Measurements from ENCODE around the gene CEACAM16.
"Not testable (repeated sequence)": the region's sequence is repeated elsewhere in the genome, so short reads cannot be mapped to it uniquely, and the experiment has no call there.

Gene CEACAM16

DNA sequence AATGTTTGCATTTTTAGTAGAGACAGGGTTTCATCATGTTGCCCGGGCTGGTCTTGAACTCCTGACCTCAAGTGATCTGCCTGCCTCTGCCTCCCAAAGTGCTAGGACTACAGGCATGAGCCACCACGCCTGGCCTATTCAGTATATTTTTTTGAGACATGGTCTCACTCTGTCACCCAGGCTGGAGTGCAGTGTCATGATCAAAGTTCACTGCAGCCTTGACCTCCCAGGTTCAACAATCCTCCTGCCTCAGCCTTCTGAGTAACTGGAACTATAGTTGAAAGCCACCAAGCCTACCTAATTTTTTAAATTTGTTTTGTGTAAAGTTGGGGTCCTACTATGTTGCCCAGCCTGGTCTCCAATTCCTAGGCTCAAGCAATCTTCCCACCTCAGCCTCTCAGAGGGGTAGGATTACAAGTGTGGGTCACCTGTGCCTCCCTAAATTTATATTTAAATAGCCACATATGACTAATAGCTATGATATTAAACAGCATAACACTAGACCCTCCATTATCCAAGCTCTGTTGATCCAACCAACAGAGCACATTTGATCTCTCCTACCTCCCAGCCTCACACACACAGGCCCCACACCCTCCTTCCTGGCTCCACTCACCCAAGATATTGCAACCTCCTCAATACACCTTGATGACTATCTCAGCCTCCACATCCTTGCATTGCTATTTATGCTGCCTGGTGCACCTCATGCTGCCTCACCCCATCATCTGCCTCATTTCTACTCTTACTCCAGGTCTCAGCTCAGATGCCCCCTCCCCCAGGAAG is 29.8 kb upstream of the CEACAM16 start:
- H3K27ac ChIP-seq = no peak overlapping the region
- no peak for TF ChIP-seq ZFX (IDR thresholded peaks at IDR 0.05)
- TF ChIP-seq CTCF (conservative IDR thresholded peaks at IDR 0.05) = no peak

GRCh38 chr19:44670027-44670426 is 28.9 kb upstream of the CEACAM16 start:
- not testable (repeated sequence) for H3K27ac ChIP-seq

DNA sequence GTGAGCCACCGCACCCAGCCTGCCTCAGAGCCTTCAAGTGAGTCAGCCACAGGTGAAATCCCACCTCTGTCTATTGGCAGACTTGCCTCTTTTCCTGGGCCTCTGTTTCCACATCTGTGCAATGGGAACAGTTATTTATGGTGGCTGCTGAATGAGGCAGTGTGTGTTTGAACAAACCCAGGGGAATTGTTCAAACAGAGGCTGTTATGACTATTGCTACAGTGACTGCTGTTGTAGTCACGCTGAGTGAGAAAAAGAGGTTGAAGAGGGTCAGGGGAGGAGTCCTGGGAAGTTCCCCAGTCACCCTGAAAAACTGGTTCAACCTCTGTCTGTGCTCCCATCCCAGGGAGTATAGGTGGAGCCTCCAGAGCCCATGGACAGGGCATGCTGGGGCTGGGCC is 27.6 kb upstream of the CEACAM16 start, which contains the start of gene CEACAM19:
Gene CEACAM19, plus strand, starts transcription at position 83 of the 400 bp plus-strand sequence. CDS start 450 bp downstream, outside the sequence.
- TF ChIP-seq CTCF (conservative IDR thresholded peaks at IDR 0.05) = no peak
- TF ChIP-seq ZFX (IDR thresholded peaks at IDR 0.05) = no peak
- no peak within 1 kb of the TSS; the same call in 1 of the 2 replicates for H3K27ac ChIP-seq

- no peak overlapping the region for H3K27ac ChIP-seq
- no peak for TF ChIP-seq CTCF (conservative IDR thresholded peaks at IDR 0.05)
- TF ChIP-seq ZFX (IDR thresholded peaks at IDR 0.05) = no peak
These were observed 26.7 kb upstream of the CEACAM16 start for GRCh38 chr19:44672226-44672625.

GRCh38 chr19:44673510-44673909 is 25.4 kb upstream of the CEACAM16 start:
- H3K27ac ChIP-seq = no peak overlapping the region
- no peak for TF ChIP-seq ZFX (IDR thresholded peaks at IDR 0.05)
- no peak for TF ChIP-seq CTCF (conservative IDR thresholded peaks at IDR 0.05)

DNA sequence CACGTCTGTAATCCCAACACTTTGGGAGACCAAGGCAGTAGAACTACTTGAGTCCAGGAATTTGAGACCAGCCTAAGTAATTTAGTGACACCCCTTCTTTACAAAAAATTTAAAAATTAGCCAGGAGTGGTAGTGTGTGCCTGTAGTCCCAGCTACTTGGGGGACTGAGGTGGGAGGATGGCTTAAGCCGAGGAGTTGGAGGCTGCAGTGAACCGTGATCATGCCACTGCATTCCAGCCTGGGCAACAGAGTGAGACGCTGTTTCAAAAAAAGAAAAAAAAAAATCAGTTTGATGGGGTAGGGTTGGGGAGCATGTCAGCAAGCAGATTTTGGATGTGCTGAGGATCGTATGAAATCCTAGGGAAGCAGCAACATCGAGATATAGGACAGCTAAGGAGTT is 23.4 kb upstream of the CEACAM16 start:
- TF ChIP-seq ZFX (IDR thresholded peaks at IDR 0.05) (no peak), CTCF (conservative IDR thresholded peaks at IDR 0.05) (no peak)
- no peak overlapping the region for H3K27ac ChIP-seq

DNA sequence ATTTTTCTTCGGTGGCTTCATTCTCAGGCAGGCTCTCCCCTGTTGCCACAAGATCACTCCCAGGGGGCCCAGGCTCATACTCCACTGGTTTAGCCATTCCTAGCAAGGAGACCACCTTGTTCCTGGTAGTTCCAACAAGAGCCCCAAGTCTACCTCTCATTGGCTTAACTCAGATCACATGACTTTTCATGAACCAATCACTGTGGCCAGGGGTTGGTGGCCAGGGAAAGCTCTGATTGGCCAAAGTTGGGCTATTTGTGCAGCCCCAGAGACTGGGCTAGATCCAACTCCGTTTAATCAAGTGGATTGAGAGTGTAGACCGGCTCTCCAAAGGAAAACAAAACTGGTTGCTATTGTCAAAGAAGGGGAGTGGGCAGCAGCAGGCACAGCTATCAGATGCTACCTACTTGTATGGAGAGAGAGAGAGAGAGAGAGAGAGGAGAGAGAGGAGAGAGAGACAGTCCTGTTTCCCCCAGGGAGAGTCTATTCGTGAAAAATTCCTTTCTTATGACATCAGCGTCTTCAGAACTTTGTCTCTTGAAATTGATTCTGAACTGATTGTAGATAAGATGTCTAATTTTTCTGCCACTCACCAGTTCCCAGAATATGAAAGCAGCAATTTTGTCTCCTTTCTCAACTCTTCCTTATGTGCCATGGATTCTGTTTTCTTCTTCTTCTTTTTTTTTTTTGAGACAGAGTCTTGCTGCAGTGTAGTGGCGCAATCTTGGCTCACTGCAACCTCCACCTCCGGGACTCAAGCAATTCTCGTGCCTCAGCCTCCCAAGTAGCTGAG is 21.7 kb upstream of the CEACAM16 start:
- H3K27ac ChIP-seq = no peak overlapping the region

More for the DNA sequence above, 21.7 kb upstream of the CEACAM16 start:
- TF ChIP-seq CTCF (conservative IDR thresholded peaks at IDR 0.05) (no peak), ZFX (IDR thresholded peaks at IDR 0.05) (no peak)
